Neural cell (in vitro differentiated cells): ENCODE results near the gene DENND4A.

Experiments
- CTCF ChIP-seq: fragments of 450-650 bp; IDR thresholded peaks from 2 replicates; pipeline ENCODE4 v1.5.1; 2014; ENCODE audit warnings: antibody characterized with exemption, mild to moderate bottlenecking, moderate library complexity; ENCODE audit not compliant: poor library complexity, severe bottlenecking
- POLR2AphosphoS5 ChIP-seq: IDR thresholded peaks from 2 replicates; pipeline ENCODE4 v1.6.1; 2012
- SMC3 ChIP-seq: fragments of 450-650 bp; conservative IDR thresholded peaks from 2 replicates; pipeline ENCODE4 v1.6.1; 2014; ENCODE audit warnings: antibody characterized with exemption, mild to moderate bottlenecking, moderate library complexity; ENCODE audit not compliant: poor library complexity

GRCh38 chr15:65630760-65631159 is 161.3 kb downstream of the DENND4A start:
- no peak for TF ChIP-seq POLR2AphosphoS5
- no peak for TF ChIP-seq SMC3
- TF ChIP-seq CTCF: no peak
